HG03139 (cell line): ENCODE measurements around the gene SLC6A6.

ENCODE experiments used
- ATAC-seq: cut with Tn5 transposase; IDR thresholded peaks from one replicate; pipeline ENCODE4 v1.9.1; 2021; ENCODE audit not compliant: unreplicated experiment

The SLC6A6 gene

DNA sequence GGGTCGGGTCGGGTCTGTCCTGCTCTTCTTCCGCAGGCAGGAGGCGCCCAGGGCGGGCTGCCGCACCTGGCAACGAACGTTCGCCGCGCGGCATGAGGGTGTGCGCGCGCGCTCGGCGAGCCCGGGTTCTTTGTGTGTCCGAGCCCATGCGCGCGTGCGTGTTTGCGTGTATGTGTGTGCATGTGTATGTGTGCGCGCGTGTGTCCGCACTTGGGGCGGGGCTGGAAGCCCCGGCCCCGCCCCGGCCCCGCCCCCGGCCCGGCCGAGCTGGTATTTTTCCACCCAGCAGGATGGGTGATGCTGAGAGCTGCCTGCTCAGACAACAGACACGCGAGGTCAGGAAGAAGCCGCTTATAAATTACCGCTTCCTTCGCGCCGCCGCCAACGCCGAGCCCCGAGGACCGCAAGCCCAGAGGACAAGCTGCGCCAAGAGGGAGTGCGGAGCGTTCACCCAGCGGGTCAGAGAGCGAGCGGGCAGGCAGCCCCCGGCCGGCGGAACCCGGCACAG is at the start of gene SLC6A6:
TSS of gene SLC6A6 (plus strand) at position 303 of the 508 bp plus-strand sequence. CDS start 41,029 bp downstream, outside the sequence.
- peak; percentile 66 for ATAC-seq

DNA sequence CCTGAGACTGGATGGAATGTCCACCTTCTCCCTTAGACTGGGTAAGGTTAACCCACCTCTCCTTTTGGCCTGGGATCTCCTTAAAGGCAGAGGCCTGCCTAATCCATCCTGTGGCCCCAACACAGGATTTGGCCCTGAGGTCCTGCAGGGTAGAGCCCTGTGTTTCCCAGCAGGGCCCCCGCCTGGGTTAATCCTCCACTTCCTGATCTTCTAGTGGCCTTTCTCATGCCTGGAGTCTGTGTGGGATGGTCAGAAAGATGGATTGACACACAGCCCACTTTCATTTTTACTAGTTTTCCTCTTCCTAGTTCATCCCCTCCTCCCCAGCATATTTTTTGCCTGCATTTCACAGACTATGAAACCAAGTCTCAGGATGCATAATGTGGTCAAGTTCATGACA is 48.9 kb upstream of the SLC6A6 start:
- no peak for ATAC-seq

DNA sequence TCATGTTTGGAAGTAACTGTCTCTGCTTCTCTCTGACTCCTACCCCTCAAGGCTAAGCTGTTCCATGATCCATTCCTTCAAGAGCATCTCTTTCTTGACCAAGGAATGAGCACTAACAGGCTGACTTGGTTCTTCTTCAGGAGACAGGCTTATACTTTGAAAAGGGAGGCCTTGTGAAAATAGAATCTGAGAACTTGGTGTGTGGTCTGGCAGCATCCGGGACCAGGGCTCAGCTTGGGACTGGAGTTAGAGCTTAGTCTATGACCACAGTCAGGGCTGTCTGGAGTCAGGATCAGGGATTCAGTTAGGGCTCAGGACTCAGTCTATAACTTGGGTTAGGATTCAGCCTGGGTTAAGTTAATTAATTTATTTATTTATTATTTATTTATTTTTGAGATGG is 44.9 kb upstream of the SLC6A6 start:
- no peak for ATAC-seq

DNA sequence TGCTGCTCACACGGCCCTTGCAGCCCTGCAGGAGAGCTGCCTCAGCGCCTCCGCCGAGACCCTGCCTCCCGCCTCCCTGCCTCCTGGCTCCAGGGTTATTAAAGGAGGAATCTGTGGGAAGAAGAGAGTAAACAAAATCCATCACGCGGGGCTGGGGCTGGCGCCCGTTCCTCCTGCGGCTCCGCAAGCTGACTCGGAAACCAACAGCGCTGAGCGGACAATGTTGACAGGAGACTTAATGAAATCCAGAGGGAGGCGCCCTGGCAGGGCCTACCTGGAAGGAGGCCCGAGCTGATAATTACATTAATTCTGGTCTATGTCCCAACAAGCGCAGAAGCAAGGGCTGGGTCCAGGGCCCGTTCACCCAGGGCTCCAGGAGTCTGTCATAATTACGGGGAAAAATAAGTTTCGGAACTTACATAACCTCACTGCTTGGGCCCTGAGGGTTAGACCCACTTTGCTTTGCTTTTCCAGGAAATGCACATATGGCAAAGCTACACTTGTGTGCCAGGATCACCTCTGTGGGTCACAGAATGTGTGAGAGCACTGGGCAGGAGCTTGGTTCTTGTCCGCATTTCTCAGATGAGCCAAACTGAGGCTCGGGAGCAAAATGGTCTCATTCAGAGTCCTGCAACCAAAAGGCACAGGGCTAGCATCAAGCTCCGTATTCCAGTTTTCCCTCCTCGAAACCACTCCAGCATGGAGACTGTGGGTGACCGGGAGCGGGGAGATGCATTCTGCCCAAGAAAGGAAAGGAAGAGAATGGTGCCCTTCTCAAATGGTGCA is 43.8 kb upstream of the SLC6A6 start:
- ATAC-seq: no peak

DNA sequence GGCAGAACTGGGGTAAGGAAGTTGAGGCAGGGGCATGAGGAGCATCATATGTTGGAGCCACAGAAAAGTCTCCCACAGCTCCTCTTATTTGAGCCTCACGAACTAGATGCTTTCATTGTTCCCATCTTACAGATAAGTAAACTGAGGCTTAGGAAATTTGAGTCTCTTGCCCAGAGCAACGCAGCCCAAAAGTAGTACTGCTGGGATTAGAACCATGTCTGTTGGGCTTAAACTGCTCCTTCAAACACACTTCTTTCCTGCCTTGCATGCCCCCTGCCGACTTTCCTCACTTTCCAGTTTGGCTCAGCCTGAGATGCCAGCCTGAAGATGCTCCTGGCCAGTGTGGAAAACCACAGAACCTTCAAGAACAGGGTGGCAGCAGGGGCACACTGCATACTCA is 43.1 kb upstream of the SLC6A6 start:
- ATAC-seq: no peak

DNA sequence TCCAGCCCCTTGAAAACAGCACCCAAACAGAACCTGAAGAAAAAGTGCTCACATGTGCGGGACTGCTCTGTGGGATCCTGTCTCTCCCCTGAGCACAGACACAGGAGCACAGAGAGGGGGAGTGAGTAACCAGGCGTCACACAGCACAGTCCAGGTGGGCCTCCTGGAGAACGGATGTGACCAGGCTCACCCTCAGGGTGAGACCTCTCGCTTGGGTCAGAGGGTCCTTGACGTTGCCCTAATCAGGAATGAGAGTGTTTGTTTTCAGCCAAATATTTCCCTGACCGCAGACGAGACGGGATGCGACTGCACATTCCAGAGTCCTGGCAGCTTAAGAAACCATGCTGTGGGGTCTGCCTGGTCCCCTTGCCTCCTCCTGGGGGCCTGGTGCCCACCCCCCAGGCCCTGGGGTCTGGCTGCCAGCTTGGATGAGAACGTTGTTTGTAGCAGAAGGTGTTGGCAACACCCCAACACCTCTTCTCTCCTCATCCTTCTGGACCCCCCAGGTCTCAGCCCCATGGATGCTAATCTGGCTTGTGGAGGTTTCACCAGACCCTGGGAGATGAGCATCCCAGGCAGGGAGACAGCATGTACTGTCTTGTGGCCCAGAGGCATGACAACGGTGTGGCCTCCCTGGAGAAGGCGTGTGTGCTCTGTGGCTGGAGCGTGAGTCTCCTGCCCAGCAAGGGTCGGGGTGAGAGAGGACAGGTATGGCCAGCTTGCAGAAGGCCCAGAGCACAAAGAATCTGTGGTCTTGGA is 42.1 kb upstream of the SLC6A6 start:
- no peak for ATAC-seq

DNA sequence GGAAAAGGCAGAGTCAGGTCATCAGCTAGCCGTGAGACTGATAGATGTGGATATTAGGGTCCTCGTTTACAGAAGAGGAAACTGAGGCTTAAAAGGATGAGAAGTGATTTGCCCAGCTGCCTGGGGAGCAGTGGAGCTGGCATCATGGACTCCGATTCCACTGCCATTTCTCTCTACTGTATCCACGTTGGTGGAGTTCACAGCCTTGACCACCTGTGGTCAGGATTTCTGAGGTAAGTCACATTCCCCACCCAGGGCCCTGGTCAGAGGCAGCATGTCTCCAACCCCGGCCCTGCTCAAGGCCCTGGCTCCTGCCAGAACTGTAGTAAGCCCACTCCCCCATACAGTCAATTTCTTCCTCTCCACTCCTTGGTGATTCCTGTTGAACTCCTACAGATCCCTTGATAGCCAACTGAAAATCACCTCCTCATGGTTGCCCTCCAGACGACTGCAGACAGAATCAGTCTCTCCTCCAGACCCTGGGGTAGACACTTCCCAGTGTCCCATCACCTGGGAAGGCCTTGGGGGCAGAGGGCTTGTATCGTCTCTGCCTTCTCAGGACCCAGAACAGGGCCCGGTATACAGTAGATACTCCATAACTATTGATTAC is 41.2 kb upstream of the SLC6A6 start:
- no peak for ATAC-seq

DNA sequence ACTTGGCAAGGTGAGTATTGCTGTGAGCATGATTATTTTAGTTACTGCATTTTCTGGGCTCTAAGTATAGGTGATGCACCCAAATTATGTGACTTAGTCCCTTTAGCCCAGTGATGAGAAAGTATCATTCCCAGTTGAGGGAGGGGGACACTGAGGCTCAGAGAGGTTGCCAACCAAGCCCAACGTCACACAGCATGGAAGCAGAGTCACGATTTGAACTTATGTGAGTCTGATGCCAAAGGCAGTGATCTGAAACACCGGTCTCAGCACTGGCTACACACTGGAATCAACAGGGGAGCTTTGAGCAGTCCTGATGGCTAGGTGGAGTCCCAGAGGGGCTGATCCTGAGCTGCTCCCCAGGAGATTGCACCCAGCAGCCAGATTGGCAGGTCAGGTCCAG is 39.5 kb upstream of the SLC6A6 start:
- no peak for ATAC-seq

DNA sequence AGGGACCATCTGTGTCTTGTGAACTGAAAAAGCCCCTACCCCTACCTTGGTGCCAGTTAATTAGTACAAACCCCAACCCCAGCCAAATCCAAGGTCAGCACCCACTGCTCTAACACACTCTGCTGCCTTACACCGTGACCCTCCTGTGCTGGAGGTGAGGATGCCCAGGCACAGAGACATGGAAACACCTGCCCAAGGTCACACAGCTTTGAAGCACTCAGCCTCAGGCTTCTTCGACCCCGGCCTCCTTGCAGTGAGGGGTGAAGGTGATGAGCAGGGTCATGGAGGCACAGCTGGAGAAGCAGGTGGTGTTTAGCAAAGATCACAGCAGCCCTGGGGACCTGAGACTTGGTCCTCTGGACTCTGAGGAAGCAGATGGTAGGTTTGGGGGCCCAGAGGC is 39.0 kb upstream of the SLC6A6 start:
- ATAC-seq: no peak

DNA sequence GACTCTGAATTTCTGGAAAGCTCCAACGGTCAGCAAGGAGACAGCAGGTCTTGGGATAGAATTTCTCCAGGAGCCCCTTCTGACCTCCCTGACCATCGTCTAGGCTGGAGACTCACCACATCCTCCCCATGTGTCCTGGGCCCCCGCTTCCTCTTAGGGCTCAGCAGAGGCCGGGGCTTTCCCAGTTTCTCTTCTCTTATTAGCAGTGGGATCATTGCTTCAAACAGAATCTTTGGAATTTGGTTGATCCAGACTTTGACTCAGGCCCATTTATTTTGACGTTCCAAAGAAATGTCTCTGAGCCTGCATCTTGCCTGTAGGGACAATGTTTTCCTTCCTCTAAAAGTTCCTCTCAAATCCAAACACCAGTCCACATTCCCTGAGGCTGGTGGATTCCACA is 38.4 kb upstream of the SLC6A6 start:
- ATAC-seq: no peak

DNA sequence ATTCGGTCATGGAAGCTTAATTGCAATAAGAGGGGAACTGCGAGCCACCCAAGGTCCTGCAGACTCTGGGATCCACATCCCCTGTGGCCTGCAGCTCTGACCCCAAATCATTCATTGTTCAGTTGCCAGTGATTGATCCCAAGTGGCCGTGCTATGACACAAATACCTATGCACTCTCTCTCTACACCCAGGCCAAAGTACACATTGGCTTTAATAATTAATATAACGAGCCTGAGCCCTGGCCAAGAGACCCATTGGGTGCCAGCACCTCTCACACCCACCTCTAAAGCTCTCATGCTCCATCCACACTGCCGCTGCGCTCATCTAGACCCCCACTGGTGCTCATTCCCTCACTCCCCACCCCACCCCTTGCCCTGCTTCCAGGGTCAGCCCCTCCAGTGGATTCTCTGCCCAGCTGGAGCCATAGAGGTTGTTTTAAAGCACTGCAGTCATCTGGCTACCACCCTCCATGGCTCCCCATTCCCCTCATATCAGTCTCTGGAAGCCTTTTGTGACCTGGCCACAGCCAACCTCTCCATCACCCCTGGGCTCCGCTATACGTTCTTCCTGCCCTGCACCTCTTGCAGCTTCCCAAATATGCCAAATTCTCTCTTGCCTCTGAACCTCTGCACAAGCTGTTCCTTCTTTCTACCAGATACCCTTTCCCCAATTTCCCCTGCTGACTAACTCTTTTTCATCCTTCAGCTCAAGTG is 37.7 kb upstream of the SLC6A6 start:
- ATAC-seq: no peak

DNA sequence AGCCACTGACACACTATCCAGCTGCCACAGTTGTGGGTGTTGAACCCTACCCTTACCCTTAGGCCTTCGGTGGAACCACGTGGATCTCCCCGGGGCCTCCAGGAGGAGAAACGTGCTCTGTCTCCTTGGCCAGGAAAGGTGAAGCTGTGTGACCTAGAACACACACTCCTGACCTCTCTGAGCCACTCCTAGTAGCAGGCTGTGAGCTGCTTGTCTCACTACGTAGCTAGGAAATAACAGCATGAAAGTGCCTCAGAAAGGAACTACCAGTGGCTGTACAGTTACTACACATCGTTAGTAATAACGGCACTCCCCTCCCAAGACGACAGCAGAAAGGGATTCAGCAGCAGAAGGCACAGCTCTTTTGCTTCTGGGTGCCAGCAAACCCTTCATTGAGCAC is 36.2 kb upstream of the SLC6A6 start:
- no peak for ATAC-seq

DNA sequence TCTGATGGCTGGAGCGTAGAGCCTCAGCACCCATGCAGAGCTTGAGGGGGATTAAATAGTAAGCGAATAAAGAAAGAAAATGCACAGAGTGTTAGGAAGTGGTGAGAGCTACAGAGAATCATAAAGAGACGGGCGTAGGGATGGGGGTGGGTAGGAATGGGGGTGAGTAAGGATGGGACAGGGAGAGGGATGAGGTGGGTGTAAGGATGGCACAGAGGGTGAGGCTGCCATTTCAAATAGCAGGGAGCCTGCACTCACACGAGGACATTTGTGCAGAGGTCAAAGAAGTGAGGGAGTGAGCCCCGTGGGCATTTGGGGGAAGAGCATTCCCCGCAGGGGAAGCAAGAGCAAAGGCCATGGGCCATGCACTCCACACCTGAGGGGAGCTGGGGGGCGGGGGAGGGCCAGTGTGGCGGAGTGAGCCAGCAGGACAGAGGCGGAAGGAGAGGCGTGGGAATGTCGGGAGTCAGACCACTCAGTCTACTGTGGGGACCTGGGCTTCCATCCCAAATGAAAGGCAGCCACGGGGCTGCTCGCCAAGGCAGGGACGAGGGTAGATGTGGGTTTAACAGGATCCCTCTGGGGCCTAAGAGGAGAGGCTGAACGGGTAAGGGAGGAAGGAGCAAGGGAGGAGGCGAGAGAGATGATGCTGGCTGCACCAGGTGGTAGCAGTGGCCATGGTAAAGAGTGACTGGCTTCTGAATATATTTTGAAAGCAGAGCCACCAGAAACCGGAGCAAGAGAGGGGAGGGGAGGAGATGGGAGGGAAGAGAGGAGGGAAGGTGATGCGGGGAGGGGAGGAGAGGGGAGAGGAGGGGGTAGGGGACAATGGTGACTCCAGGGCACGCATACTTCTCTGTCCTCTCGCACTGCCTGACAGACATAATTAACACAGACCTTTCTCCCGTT is 35.2 kb upstream of the SLC6A6 start:
- ATAC-seq: no peak

DNA sequence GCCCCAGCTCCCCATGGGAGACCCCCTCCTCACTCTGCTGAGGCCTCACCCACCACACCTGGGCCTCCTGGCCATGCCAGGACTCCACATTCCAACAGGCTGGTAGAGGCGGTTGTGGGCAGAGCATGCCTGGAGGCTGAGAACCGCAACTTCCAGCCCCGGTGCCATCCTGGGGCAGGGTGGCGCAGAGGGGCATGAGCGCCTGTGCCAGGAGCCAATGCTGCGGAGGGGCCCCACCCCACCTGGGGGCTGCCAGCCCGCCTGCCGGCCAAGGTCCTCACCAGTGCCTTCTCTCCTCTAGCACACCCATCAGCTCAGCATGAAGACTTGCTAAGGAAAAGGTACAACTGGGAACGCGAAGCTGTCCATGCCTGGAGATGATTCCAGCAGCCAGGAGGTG is 34.3 kb upstream of the SLC6A6 start:
- ATAC-seq: no peak

DNA sequence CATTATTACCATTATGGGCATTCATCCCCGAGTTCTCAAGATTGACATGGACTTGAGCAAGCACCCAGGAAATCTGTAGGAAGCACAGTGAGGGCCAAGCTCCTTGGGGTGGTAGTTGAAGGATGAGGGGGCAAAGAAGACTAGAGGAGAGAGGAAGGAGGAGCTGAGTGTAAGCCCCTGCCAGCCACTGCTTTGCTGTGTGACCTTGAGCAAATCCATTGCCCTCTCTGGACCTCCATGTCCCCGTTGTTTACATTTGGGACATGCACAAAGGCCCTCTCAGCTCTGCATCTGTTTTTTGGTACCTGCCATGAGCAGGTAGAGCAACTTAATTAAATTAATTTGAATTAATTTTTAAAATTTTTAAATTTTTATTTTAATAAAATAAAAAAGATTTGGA is 33.5 kb upstream of the SLC6A6 start:
- ATAC-seq: no peak

DNA sequence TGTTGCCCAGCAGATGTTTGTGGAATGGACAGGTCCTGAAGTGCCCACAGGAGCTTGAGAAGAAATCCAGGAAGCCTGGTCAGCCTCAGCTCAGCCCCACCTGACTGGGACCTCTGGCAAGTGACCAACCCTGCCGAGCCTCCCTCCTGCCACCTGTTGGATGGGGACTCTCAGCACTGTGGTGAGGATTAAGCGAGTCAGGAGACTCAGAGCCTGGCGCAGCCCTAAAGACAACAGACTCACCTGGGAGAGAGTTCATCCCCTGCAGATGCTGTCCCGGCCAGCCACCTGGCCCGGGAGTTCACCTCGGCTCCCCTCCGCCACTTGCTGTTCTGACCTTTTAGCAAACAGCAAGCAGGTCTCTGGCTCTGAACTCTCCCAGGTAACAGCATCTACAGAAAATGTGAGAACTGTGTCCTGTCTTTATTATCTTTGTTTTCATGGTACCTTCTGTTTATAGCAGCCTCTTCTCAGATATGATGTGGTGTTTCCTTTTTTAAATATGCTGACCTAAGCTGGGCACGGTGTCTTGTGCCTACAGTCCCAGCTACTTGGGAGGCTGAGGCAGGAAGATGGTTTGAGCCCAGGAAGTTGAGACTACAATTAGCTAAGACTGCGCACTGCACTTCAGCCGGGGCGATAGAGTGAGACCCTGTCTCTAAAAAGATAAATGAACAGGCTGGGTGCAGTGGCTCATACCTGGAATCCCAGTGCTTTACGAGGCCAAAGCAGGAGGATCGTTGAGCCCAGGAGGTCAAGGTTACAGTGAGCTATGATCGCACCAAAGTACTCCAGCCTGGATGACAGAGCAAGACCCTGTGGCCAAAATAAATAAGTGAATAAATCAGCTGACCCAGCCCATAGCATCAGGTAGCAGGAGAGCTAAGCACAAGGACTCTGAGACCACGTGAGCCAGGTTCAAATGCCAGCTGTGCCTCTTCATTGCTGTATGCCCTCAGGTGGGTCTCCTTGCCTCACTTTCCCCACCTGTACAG is 32.4 kb upstream of the SLC6A6 start:
- ATAC-seq: no peak

DNA sequence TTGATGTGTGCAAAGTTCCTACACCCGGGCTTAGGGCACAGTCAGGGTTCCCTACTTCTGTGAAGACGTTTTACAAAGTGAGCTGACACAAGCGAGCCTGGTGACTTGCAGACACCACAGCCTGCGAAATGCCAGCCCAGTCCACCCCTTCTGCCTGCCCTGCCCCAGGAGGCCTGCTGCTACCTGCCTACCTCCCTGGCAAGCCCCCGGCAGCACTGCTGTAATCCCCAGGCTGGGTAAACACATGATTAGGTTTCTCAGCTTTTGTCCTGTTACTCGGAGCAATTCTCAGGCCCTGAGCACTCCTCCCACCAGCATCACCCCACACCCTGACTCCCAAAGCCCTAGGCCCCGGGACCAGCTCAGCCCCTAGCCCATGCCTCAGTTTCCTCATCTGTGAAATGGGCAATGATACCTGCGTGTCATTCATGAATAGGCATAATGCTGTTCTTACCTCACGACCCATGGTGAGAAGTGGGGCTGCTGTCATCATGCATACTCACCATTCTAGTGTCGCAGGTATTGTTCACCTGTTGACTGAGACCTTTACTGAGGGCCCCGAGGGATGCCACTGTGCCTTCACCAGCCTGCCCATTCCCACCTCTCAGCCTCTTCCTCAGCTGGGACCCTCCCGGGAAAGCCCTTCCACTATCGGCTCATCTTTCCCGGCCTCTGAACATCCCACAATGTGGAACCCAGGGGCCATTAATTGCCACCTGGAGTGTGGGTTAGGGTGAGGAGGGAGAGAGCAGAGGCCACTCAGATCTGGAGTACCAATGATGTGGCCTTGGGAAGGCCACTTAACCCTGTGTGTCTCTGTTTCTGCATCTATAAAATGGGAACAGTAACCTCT is 31.5 kb upstream of the SLC6A6 start:
- no peak for ATAC-seq
